ENCODE results near the gene CHST15. TPM values are rescaled to one million over a fixed set of nuclear protein-coding genes. Genes with fewer than 3 reads are reported as not detected.

The CHST15 gene
- total RNA-seq, result under 1 TPM; 0.28 to 0.60 TPM

- ATAC-seq (ENCODE audit: low read depth), result no peak
- Mint-ChIP-seq H3K27ac (no peak within 1 kb of the TSS), H3K4me1 (no peaks in the 10 kb centered on the region), H3K9me3 (peaks cover 2% of the 10 kb centered on the region), H3K27me3 (peaks cover 64% of the 10 kb centered on the region), H3K36me3 (no peaks in the 10 kb centered on the region), H3K4me3 (peak within 1 kb of the TSS; percentile 32)
- peak; percentile 43 for DNase-seq
- POLR2A ChIA-PET, result no interaction called here
Measured at GRCh38 chr10:124092860-124093773, at the start of gene CHST15. Gene CHST15 (minus strand): TSS chr10:124093598. CDS start chr10:124046212, 47,386 bp downstream.

GRCh38 chr10:124142960-124143359 lies 49.6 kb upstream of the CHST15 start:
- H3K9me3 Mint-ChIP-seq, result no peaks in the 10 kb centered on the region
- no peak for ATAC-seq (ENCODE audit: low read depth)
- H3K27ac Mint-ChIP-seq, result no peak overlapping the region
- no peak for DNase-seq
- POLR2A ChIA-PET, result no interaction called here
- no peaks in the 10 kb centered on the region for H3K4me1 Mint-ChIP-seq
- no peak overlapping the region for H3K4me3 Mint-ChIP-seq
- peaks cover 2% of the 10 kb centered on the region for H3K27me3 Mint-ChIP-seq
- no peaks in the 10 kb centered on the region for H3K36me3 Mint-ChIP-seq

- no peaks in the 10 kb centered on the region for H3K9me3 Mint-ChIP-seq
- DNase-seq (no peak), ATAC-seq (ENCODE audit: low read depth) (no peak)
- POLR2A ChIA-PET, result interaction anchor here (1.2 kb wide), 1 partner anchor 28 kb away, joined by 3 read pairs; no protein-coding TSS in a partner anchor
- H3K27me3 Mint-ChIP-seq, result peaks cover 7% of the 10 kb centered on the region
- H3K36me3 Mint-ChIP-seq, result no peaks in the 10 kb centered on the region
- H3K4me1 Mint-ChIP-seq, result no peaks in the 10 kb centered on the region
- no peak overlapping the region for H3K4me3 Mint-ChIP-seq
- H3K27ac Mint-ChIP-seq, result no peak overlapping the region
Measured at GRCh38 chr10:124142006-124142739, 48.8 kb upstream of the CHST15 start.

GRCh38 chr10:124138883-124139348 lies 45.5 kb upstream of the CHST15 start:
- Mint-ChIP-seq H3K27ac (no peak overlapping the region), H3K27me3 (peaks cover 10% of the 10 kb centered on the region), H3K4me3 (no peak overlapping the region), H3K36me3 (no peaks in the 10 kb centered on the region), H3K4me1 (no peaks in the 10 kb centered on the region), H3K9me3 (no peaks in the 10 kb centered on the region)
- ATAC-seq (ENCODE audit: low read depth), result no peak
- DNase-seq, result no peak
- POLR2A ChIA-PET, result no interaction called here

GRCh38 chr10:124138195-124138882 lies 44.9 kb upstream of the CHST15 start:
- ATAC-seq (ENCODE audit: low read depth) (no peak), DNase-seq (no peak)
- H3K4me1 Mint-ChIP-seq, result no peaks in the 10 kb centered on the region
- H3K4me3 Mint-ChIP-seq, result no peak overlapping the region
- POLR2A ChIA-PET, result no interaction called here
- no peaks in the 10 kb centered on the region for H3K9me3 Mint-ChIP-seq
- H3K27me3 Mint-ChIP-seq, result peaks cover 11% of the 10 kb centered on the region
- no peaks in the 10 kb centered on the region for H3K36me3 Mint-ChIP-seq
- H3K27ac Mint-ChIP-seq, result peak overlapping the region; percentile 42

GRCh38 chr10:124134251-124134893 lies 41.0 kb upstream of the CHST15 start:
- H3K4me1 Mint-ChIP-seq, result no peaks in the 10 kb centered on the region
- H3K4me3 Mint-ChIP-seq, result no peak overlapping the region
- peaks cover 13% of the 10 kb centered on the region for H3K27me3 Mint-ChIP-seq
- DNase-seq (no peak), ATAC-seq (ENCODE audit: low read depth) (no peak)
- POLR2A ChIA-PET, result no interaction called here
- no peaks in the 10 kb centered on the region for H3K9me3 Mint-ChIP-seq
- H3K36me3 Mint-ChIP-seq, result no peaks in the 10 kb centered on the region
- H3K27ac Mint-ChIP-seq, result no peak overlapping the region

GRCh38 chr10:124132876-124133275 lies 39.5 kb upstream of the CHST15 start:
- Mint-ChIP-seq H3K4me3 (no peak overlapping the region), H3K36me3 (no peaks in the 10 kb centered on the region), H3K27me3 (peaks cover 13% of the 10 kb centered on the region), H3K27ac (no peak overlapping the region), H3K4me1 (no peaks in the 10 kb centered on the region), H3K9me3 (no peaks in the 10 kb centered on the region)
- DNase-seq, result no peak
- POLR2A ChIA-PET, result no interaction called here
- ATAC-seq (ENCODE audit: low read depth), result no peak

GRCh38 chr10:124132306-124132705 lies 38.9 kb upstream of the CHST15 start:
- H3K27ac Mint-ChIP-seq, result no peak overlapping the region
- H3K36me3 Mint-ChIP-seq, result no peaks in the 10 kb centered on the region
- H3K4me3 Mint-ChIP-seq, result no peak overlapping the region
- no peaks in the 10 kb centered on the region for H3K4me1 Mint-ChIP-seq
- POLR2A ChIA-PET, result interaction anchor here (0.5 kb wide), 1 partner anchor 1064 kb away, joined by 6 read pairs; no protein-coding TSS in a partner anchor
- DNase-seq (no peak), ATAC-seq (ENCODE audit: low read depth) (no peak)
- H3K27me3 Mint-ChIP-seq, result peaks cover 9% of the 10 kb centered on the region
- H3K9me3 Mint-ChIP-seq, result no peaks in the 10 kb centered on the region

GRCh38 chr10:124131172-124131571 lies 37.8 kb upstream of the CHST15 start:
- ATAC-seq (ENCODE audit: low read depth) (no peak), DNase-seq (no peak)
- no peaks in the 10 kb centered on the region for H3K36me3 Mint-ChIP-seq
- H3K4me1 Mint-ChIP-seq, result no peaks in the 10 kb centered on the region
- peaks cover 7% of the 10 kb centered on the region for H3K27me3 Mint-ChIP-seq
- H3K9me3 Mint-ChIP-seq, result no peaks in the 10 kb centered on the region
- no peak overlapping the region for H3K4me3 Mint-ChIP-seq
- H3K27ac Mint-ChIP-seq, result no peak overlapping the region
- POLR2A ChIA-PET, result no interaction called here

- H3K4me1 Mint-ChIP-seq, result no peaks in the 10 kb centered on the region
- no peaks in the 10 kb centered on the region for H3K9me3 Mint-ChIP-seq
- POLR2A ChIA-PET, result no interaction called here
- H3K27ac Mint-ChIP-seq, result no peak overlapping the region
- peaks cover 7% of the 10 kb centered on the region for H3K27me3 Mint-ChIP-seq
- no peaks in the 10 kb centered on the region for H3K36me3 Mint-ChIP-seq
- H3K4me3 Mint-ChIP-seq, result no peak overlapping the region
- DNase-seq (no peak), ATAC-seq (ENCODE audit: low read depth) (no peak)
Measured at GRCh38 chr10:124130198-124130900, 37.0 kb upstream of the CHST15 start.

GRCh38 chr10:124129471-124129870 lies 36.1 kb upstream of the CHST15 start:
- DNase-seq, result no peak
- no peak overlapping the region for H3K4me3 Mint-ChIP-seq
- H3K4me1 Mint-ChIP-seq, result no peaks in the 10 kb centered on the region
- no peak overlapping the region for H3K27ac Mint-ChIP-seq
- H3K27me3 Mint-ChIP-seq, result peaks cover 3% of the 10 kb centered on the region
- ATAC-seq (ENCODE audit: low read depth), result no peak
- no peaks in the 10 kb centered on the region for H3K36me3 Mint-ChIP-seq
- no peaks in the 10 kb centered on the region for H3K9me3 Mint-ChIP-seq
- POLR2A ChIA-PET, result no interaction called here

- H3K27me3 Mint-ChIP-seq, result peaks cover 3% of the 10 kb centered on the region
- ATAC-seq (ENCODE audit: low read depth), result no peak
- no peaks in the 10 kb centered on the region for H3K36me3 Mint-ChIP-seq
- H3K9me3 Mint-ChIP-seq, result no peaks in the 10 kb centered on the region
- H3K4me1 Mint-ChIP-seq, result no peaks in the 10 kb centered on the region
- no peak overlapping the region for H3K4me3 Mint-ChIP-seq
- POLR2A ChIA-PET, result no interaction called here
- H3K27ac Mint-ChIP-seq, result no peak overlapping the region
- no peak for DNase-seq
Measured at GRCh38 chr10:124128811-124129145, 35.4 kb upstream of the CHST15 start.

Data from activated naive CD8-positive, alpha-beta T cell treated with anti-CD3 and anti-CD28 coated beads, Interleukin-2, amount 10 ng/mL, durations not matched to agents 7 days and 5 days (primary cell).